GM12878 (cell line): ENCODE results near the gene KLHL3. TPM values are rescaled to one million over a fixed set of nuclear protein-coding genes. Genes with fewer than 3 reads are reported as not detected.

Experiments used
- ATAC-seq: fragments of 200-7000 bp; cut with Tn5 transposase; 3 replicates; pipeline ENCODE4 v1.9.1; 2020; ENCODE audit warnings: mild to moderate bottlenecking, moderate library complexity
- BruUV-seq: library from RNA; stranded (reverse); fragments of 400-500 nt; replicated peaks from 2 replicates; lab custom pipeline; 2021; lab: Mats Ljungman, UMichigan
- CTCF ChIA-PET: fragments of 300-600 bp; sonication (Branson Sonifier 250); formaldehyde crosslinking; extraction: SDS; loops from one replicate; lab custom pipeline; 2021; ENCODE audit warnings: inconsistent platforms; lab: Yijun Ruan, JAX
- POLR2A ChIA-PET: fragments of 350-600 bp; formaldehyde crosslinking; extraction: SDS; loops from one replicate; lab custom pipeline; 2021; ENCODE audit warnings: inconsistent platforms; lab: Charles Lee
- RAD21 ChIA-PET: fragments of 300-600 bp; sonication (Branson Sonifier 250); formaldehyde crosslinking; loops from one replicate; lab custom pipeline; 2023; ENCODE audit warnings: antibody characterized with exemption; ENCODE audit not compliant: unreplicated experiment; lab: Charles Lee
- SMC1A ChIA-PET: fragments of 300-600 bp; sonication (Branson Sonifier 250); formaldehyde crosslinking; loops from one replicate; lab custom pipeline; 2023; ENCODE audit not compliant: unreplicated experiment, uncharacterized antibody; lab: Charles Lee
- DNase-seq: peaks from one replicate; pipeline ENCODE4 v3.0.0-alpha.2; 2011; ENCODE audit warnings: low read depth, low spot score
- FAIRE-seq: peaks from 3 replicates; lab custom pipeline; 2011; peaks lifted over from hg19 to GRCh38; lab: Jason Lieb, UNC
- H2AFZ ChIP-seq: 2 replicates; pipeline ENCODE4 v1.6.0; 2011; ENCODE audit warnings: low read depth, low read length, control low read depth; ENCODE audit not compliant: control insufficient read depth
- H3K27ac ChIP-seq: 2 replicates; pipeline ENCODE4 v1.5.1; 2011; ENCODE audit warnings: control low read depth; ENCODE audit not compliant: control insufficient read depth, insufficient read depth
- H3K27me3 ChIP-seq, 2 experiments: replicated peaks in 1 of 2; 2 replicates each; pipeline versions ENCODE4 v1.6.0 to v1.6.1; 2011; ENCODE audit warnings: low read length in 1 of 2; ENCODE audit not compliant: control insufficient read depth in 2 of 2, insufficient read depth in 2 of 2
- H3K36me3 ChIP-seq, 2 experiments: 2 replicates each; pipeline ENCODE4 v1.5.1; 2011; ENCODE audit warnings: low read length in 1 of 2; ENCODE audit not compliant: control insufficient read depth in 2 of 2, insufficient read depth in 2 of 2
- H3K4me1 ChIP-seq: 2 replicates; pipeline ENCODE4 v1.6.1; 2011; ENCODE audit warnings: mild to moderate bottlenecking, low read length, moderate library complexity, mixed read lengths; ENCODE audit not compliant: control insufficient read depth, insufficient read depth
- H3K4me2 ChIP-seq: 2 replicates; pipeline ENCODE4 v1.6.0; 2011; ENCODE audit warnings: control low read depth; ENCODE audit not compliant: control insufficient read depth, insufficient read depth
- H3K4me3 ChIP-seq: fragments of 200-600 bp; sonication (generic); 2 replicates; pipeline ENCODE4 v1.5.1; 2016
- H3K79me2 ChIP-seq: 2 replicates; pipeline ENCODE4 v1.6.0; 2011; ENCODE audit warnings: low read length; ENCODE audit not compliant: control insufficient read depth, insufficient read depth
- H3K9ac ChIP-seq: 2 replicates; pipeline ENCODE4 v1.8.0; 2011; ENCODE audit warnings: low read length, control low read depth, mixed read lengths; ENCODE audit not compliant: control insufficient read depth, insufficient read depth
- H3K9me3 ChIP-seq: replicated peaks from 3 replicates; pipeline ENCODE4 v1.5.1; 2011; ENCODE audit warnings: mild to moderate bottlenecking, low read length; ENCODE audit not compliant: control insufficient read depth, insufficient read depth
- H4K20me1 ChIP-seq: 2 replicates; pipeline ENCODE4 v1.6.0; 2011; ENCODE audit not compliant: control insufficient read depth, insufficient read depth
- BCL11A ChIP-seq: IDR thresholded peaks from 2 replicates; pipeline ENCODE4 v1.6.1; 2011; ENCODE audit warnings: low read depth, low read length
- EGR1 ChIP-seq, 2 experiments: IDR thresholded peaks; 1 replicate in 1 of 2; 2 replicates in 1 of 2; pipeline ENCODE4 v1.6.1; 2011 to 2012; ENCODE audit warnings: low read depth in 2 of 2, low read length in 2 of 2, borderline replicate concordance in 1 of 2, mild to moderate bottlenecking in 1 of 2, moderate library complexity in 1 of 2
- HDAC2 ChIP-seq: fragments of 200-600 bp; sonication (generic); IDR thresholded peaks from 2 replicates; pipeline ENCODE4 v1.6.1; 2017
- HDGF ChIP-seq: fragments of 450-650 bp; IDR thresholded peaks from 2 replicates; pipeline ENCODE4 v1.6.1; 2016; ENCODE audit warnings: antibody characterized with exemption
- MTA2 ChIP-seq: fragments of 450-650 bp; IDR thresholded peaks from 2 replicates; pipeline ENCODE4 v1.6.1; 2016; ENCODE audit warnings: low read depth, mild to moderate bottlenecking, moderate library complexity
- PAX5 ChIP-seq: IDR thresholded peaks from 2 replicates; pipeline ENCODE4 v1.6.1; 2011; ENCODE audit warnings: low read depth, low read length, borderline replicate concordance
- POLR2AphosphoS5 ChIP-seq: IDR thresholded peaks from 2 replicates; pipeline ENCODE4 v1.6.1; 2011; ENCODE audit warnings: mild to moderate bottlenecking, low read length, inconsistent platforms
- STAT3 ChIP-seq: IDR thresholded peaks from 2 replicates; pipeline ENCODE4 v1.6.1; 2011; ENCODE audit warnings: low read depth, low read length, improper control_type of control experiment
- ZNF274 ChIP-seq: IDR thresholded peaks from one replicate; pipeline ENCODE4 v1.8.0; 2011; ENCODE audit not compliant: insufficient read length, insufficient read depth
- ZNF384 ChIP-seq: IDR thresholded peaks from 2 replicates; pipeline ENCODE4 v1.6.1; 2012; ENCODE audit warnings: low read depth, mild to moderate bottlenecking, low read length, improper control_type of control experiment, borderline replicate concordance
- in situ Hi-C: fragments of 300-500 bp; cut with MboI; formaldehyde crosslinking; loops from 9 replicates; pipeline ENCODE4 v1.14.3; 2018; ENCODE audit warnings: mixed read lengths
- intact Hi-C: fragments of 100-400 bp; cut with micrococcal nuclease; formaldehyde crosslinking; loops from one replicate; pipeline ENCODE4 v1.14.2; 2022; ENCODE audit not compliant: unreplicated experiment
- polyA plus RNA-seq, 11 experiments: library from polyadenylated mRNA; depleted of rRNA in 4 of 11; unstranded in 6 of 11; stranded (reverse) in 5 of 11; fragments of >200 nt; fragmentation: Nextera tagmentation in 4 of 11; fragmentation: Illumina TruSeq in 1 of 11; extraction: Ambion mirVana in 4 of 11; extraction: Trizol in 1 of 11; gene quantifications; 1 replicate in 1 of 11; 2 replicates in 10 of 11; pipeline versions ENCODE4 v1.2.1 to v1.2.3, GENCODE V29; 2011 to 2016; ENCODE audit warnings: inconsistent platforms in 2 of 11, missing spikeins in 2 of 11, low read depth in 1 of 11
- total RNA-seq, 4 experiments: library from RNA; depleted of rRNA in 3 of 4; stranded (reverse); fragments of >200 nt in 3 of 4; fragmentation: Illumina TruSeq in 1 of 4; extraction: Trizol in 1 of 4; gene quantifications; 2 replicates each; pipeline versions ENCODE4 v1.2.1 to v1.2.3, GENCODE V29; 2013 to 2021
- TF ChIP-seq, protein P1 (sequence below): IDR thresholded peaks from 2 replicates; pipeline ENCODE4 v1.6.1; 2011; ENCODE audit warnings: low read depth, mild to moderate bottlenecking, low read length, moderate library complexity, borderline replicate concordance; ENCODE audit errors: extremely low read depth
- TF ChIP-seq, protein P2 (sequence below): IDR thresholded peaks from 2 replicates; pipeline ENCODE4 v1.6.1; 2012; ENCODE audit warnings: low read depth, low read length, improper control_type of control experiment

The KLHL3 gene
- total and polyA plus RNA-seq, 10 of the 15 experiments (the other 5 are each of a cell fraction or from before 2014, with no cell fraction given): 1.7 to 11.7 (median 5.6) TPM

DNA sequence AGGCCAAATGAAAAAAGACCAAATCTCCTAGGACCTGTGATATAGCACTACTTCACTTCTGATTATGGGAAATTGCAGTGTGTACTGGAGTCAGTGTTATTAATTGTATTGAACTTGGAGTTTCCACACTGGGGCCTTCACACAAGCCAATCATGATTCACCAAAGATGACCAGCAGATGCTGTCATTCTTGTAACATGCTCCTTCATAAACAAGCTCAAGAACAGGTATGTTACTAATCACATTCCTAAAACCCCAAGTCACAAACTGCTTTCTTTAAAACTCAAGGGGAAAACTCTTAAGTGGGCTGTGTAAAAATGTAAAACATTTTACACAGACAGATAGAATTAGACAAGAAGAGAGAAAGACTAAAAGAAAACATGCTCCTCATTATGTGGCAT is 5.6 kb downstream of the KLHL3 start:
- in situ Hi-C loops: no loop called here
- ChIA-PET POLR2A (no interaction called here), RAD21 (interaction anchor here (0.8 to 1.1 kb wide), 3 partner anchors 12 to 70 kb away, joined by 3 to 8 read pairs (median 4); no protein-coding TSS in a partner anchor), SMC1A (interaction anchor here (4.2 kb wide), 1 partner anchor 11 kb away, joined by 25 read pairs; no protein-coding TSS in a partner anchor), CTCF (interaction anchor here (0.6 to 18.4 kb wide), 5 partner anchors 8 to 101 kb away, joined by 3 to 619 read pairs (median 8); no protein-coding TSS in a partner anchor)
- H2AFZ ChIP-seq: no peak overlapping the region
- TF ChIP-seq, protein P1, sequence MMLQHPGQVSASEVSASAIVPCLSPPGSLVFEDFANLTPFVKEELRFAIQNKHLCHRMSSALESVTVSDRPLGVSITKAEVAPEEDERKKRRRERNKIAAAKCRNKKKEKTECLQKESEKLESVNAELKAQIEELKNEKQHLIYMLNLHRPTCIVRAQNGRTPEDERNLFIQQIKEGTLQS: no peak
- TF ChIP-seq EGR1 (IDR thresholded peaks at IDR 0.05; ENCODE audit: borderline replicate concordance in 1 of 2, low read depth in 2 of 2, low read length in 2 of 2): no peak
- TF ChIP-seq PAX5: no peak
- TF ChIP-seq POLR2AphosphoS5: no peak
- no peak for TF ChIP-seq HDGF
- no peak for TF ChIP-seq HDAC2
- TF ChIP-seq MTA2: no peak
- TF ChIP-seq ZNF274: no peak
- no peak for TF ChIP-seq ZNF384
- TF ChIP-seq, protein P2, sequence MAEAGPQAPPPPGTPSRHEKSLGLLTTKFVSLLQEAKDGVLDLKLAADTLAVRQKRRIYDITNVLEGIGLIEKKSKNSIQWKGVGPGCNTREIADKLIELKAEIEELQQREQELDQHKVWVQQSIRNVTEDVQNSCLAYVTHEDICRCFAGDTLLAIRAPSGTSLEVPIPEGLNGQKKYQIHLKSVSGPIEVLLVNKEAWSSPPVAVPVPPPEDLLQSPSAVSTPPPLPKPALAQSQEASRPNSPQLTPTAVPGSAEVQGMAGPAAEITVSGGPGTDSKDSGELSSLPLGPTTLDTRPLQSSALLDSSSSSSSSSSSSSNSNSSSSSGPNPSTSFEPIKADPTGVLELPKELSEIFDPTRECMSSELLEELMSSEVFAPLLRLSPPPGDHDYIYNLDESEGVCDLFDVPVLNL: no peak
- TF ChIP-seq BCL11A: no peak
- TF ChIP-seq STAT3: no peak
- no peaks in the 10 kb centered on the region for H4K20me1 ChIP-seq
- H3K79me2 ChIP-seq: peaks cover 8% of the 10 kb centered on the region
- H3K4me2 ChIP-seq: no peak overlapping the region
- H3K27me3 ChIP-seq: no peaks in the 10 kb centered on the region
- ATAC-seq: no peak
- BruUV-seq: no TSS peak
- H3K36me3 ChIP-seq: no peaks in the 10 kb centered on the region
- no peak overlapping the region for H3K9ac ChIP-seq
- H3K9me3 ChIP-seq: no peaks in the 10 kb centered on the region; the same call in 2 of the 3 replicates
- intact Hi-C loops: no loop called here
- no peak overlapping the region for H3K27ac ChIP-seq
- no peak overlapping the region; the same call in 1 of the 2 replicates for H3K4me3 ChIP-seq
- no peaks in the 10 kb centered on the region; the same call in 1 of the 2 replicates for H3K4me1 ChIP-seq
- no peak for DNase-seq
- no peak for FAIRE-seq
